Loucy (cell line): ENCODE data around the gene SLCO2A1.

Experiments
- EZH2phosphoT487 ChIP-seq: fragments of 200-600 bp; IDR thresholded peaks from 2 replicates; pipeline ENCODE4 v1.6.1; 2018; ENCODE audit warnings: antibody characterized with exemption, mild to moderate bottlenecking, moderate library complexity, borderline replicate concordance
- TF ChIP-seq, protein P1 (sequence below): fragments of 200-600 bp; sonication (generic); conservative IDR thresholded peaks from 2 replicates; pipeline ENCODE4 v1.5.1; 2014; ENCODE audit warnings: mild to moderate bottlenecking, antibody characterized with exemption, low read length

DNA sequence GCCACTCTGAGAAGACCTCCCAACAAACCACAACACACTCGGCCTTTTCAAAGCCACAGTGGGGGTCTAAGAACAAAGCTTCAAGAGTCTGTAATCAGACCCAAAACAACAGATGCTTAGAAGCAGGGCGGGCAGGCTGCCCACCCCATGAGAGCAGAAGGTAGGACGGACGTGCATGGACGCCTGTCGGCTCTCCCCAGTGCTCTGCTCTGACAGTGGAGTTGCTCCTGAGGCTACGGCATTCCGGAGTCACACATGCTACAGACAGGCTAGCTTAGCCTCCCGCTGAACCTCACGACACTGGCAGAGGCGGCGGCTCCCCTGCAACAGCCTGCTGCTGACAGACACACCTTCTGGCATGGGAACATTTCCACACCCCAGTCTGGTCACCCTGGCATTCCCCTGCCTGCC is 33.5 kb downstream of the SLCO2A1 start:
- TF ChIP-seq, protein P1, sequence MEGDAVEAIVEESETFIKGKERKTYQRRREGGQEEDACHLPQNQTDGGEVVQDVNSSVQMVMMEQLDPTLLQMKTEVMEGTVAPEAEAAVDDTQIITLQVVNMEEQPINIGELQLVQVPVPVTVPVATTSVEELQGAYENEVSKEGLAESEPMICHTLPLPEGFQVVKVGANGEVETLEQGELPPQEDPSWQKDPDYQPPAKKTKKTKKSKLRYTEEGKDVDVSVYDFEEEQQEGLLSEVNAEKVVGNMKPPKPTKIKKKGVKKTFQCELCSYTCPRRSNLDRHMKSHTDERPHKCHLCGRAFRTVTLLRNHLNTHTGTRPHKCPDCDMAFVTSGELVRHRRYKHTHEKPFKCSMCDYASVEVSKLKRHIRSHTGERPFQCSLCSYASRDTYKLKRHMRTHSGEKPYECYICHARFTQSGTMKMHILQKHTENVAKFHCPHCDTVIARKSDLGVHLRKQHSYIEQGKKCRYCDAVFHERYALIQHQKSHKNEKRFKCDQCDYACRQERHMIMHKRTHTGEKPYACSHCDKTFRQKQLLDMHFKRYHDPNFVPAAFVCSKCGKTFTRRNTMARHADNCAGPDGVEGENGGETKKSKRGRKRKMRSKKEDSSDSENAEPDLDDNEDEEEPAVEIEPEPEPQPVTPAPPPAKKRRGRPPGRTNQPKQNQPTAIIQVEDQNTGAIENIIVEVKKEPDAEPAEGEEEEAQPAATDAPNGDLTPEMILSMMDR, result no peak
- TF ChIP-seq EZH2phosphoT487, result no peak
